Liver (tissue), 2 donors: ENCODE measurements around the gene PHLPP1.

ENCODE experiments used
- FOXA2 ChIP-seq: IDR thresholded peaks from 2 replicates; pipeline ENCODE4 v1.6.1; 2016; ENCODE audit warnings: antibody characterized with exemption
- REST ChIP-seq: IDR thresholded peaks from 2 replicates; pipeline ENCODE4 v1.6.1; 2016; ENCODE audit warnings: antibody characterized with exemption, mild to moderate bottlenecking
- TF ChIP-seq, protein P1 (sequence below): fragments of 150-350 bp; IDR thresholded peaks from 2 replicates; pipeline ENCODE4 v1.5.1; 2017; ENCODE audit warnings: improper control_type of control experiment, low read depth, low read length; ENCODE audit not compliant: missing input control
- donor health status: healthy.

GRCh38 chr18:62812876-62813275 is 97.5 kb downstream of the PHLPP1 start:
- no peak for TF ChIP-seq REST
- no peak for TF ChIP-seq FOXA2
- TF ChIP-seq, protein P1, sequence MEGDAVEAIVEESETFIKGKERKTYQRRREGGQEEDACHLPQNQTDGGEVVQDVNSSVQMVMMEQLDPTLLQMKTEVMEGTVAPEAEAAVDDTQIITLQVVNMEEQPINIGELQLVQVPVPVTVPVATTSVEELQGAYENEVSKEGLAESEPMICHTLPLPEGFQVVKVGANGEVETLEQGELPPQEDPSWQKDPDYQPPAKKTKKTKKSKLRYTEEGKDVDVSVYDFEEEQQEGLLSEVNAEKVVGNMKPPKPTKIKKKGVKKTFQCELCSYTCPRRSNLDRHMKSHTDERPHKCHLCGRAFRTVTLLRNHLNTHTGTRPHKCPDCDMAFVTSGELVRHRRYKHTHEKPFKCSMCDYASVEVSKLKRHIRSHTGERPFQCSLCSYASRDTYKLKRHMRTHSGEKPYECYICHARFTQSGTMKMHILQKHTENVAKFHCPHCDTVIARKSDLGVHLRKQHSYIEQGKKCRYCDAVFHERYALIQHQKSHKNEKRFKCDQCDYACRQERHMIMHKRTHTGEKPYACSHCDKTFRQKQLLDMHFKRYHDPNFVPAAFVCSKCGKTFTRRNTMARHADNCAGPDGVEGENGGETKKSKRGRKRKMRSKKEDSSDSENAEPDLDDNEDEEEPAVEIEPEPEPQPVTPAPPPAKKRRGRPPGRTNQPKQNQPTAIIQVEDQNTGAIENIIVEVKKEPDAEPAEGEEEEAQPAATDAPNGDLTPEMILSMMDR, result no peak
